PFSK-1 (cell line): ENCODE measurements around the gene ERC2.

ENCODE experiments used
- FOXP2 ChIP-seq: optimal IDR thresholded peaks from 2 replicates; pipeline ENCODE3; 2011; ENCODE audit warnings: borderline replicate concordance, control low read depth, inconsistent platforms; ENCODE audit not compliant: insufficient read depth; ENCODE audit errors: extremely low read length, extremely low read depth
- POLR2AphosphoS5 ChIP-seq: IDR thresholded peaks from 2 replicates; pipeline ENCODE4 v1.6.1; 2012; ENCODE audit warnings: low read depth, mild to moderate bottlenecking, control low read depth, low read length, moderate library complexity
- SIN3A ChIP-seq: IDR thresholded peaks from 2 replicates; pipeline ENCODE4 v1.6.1; 2012; ENCODE audit warnings: mild to moderate bottlenecking, low read length, moderate library complexity, borderline replicate concordance; ENCODE audit not compliant: insufficient read depth
- TAF1 ChIP-seq: IDR thresholded peaks from 2 replicates; pipeline ENCODE4 v1.6.1; 2012; ENCODE audit warnings: low read length, control low read depth, borderline replicate concordance; ENCODE audit not compliant: insufficient read depth
- TF ChIP-seq, protein P1 (sequence below), 2 experiments: IDR thresholded peaks; 2 replicates each; pipeline versions ENCODE4 v1.6.1 to v1.8.0; 2011 to 2012; ENCODE audit warnings: low read depth in 2 of 2, low read length in 2 of 2, control low read depth in 1 of 2, inconsistent platforms in 1 of 2, mild to moderate bottlenecking in 1 of 2, moderate library complexity in 1 of 2; ENCODE audit not compliant: insufficient read depth in 1 of 2

GRCh38 chr3:56122911-56123310, 345.4 kb downstream of the ERC2 start:
- TF ChIP-seq POLR2AphosphoS5 (no peak), SIN3A (no peak), TAF1 (no peak), FOXP2 (no peak)
- TF ChIP-seq, protein P1, sequence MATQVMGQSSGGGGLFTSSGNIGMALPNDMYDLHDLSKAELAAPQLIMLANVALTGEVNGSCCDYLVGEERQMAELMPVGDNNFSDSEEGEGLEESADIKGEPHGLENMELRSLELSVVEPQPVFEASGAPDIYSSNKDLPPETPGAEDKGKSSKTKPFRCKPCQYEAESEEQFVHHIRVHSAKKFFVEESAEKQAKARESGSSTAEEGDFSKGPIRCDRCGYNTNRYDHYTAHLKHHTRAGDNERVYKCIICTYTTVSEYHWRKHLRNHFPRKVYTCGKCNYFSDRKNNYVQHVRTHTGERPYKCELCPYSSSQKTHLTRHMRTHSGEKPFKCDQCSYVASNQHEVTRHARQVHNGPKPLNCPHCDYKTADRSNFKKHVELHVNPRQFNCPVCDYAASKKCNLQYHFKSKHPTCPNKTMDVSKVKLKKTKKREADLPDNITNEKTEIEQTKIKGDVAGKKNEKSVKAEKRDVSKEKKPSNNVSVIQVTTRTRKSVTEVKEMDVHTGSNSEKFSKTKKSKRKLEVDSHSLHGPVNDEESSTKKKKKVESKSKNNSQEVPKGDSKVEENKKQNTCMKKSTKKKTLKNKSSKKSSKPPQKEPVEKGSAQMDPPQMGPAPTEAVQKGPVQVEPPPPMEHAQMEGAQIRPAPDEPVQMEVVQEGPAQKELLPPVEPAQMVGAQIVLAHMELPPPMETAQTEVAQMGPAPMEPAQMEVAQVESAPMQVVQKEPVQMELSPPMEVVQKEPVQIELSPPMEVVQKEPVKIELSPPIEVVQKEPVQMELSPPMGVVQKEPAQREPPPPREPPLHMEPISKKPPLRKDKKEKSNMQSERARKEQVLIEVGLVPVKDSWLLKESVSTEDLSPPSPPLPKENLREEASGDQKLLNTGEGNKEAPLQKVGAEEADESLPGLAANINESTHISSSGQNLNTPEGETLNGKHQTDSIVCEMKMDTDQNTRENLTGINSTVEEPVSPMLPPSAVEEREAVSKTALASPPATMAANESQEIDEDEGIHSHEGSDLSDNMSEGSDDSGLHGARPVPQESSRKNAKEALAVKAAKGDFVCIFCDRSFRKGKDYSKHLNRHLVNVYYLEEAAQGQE (IDR thresholded peaks at IDR 0.05; ENCODE audit: insufficient read depth in 1 of 2, low read depth in 2 of 2, low read length in 2 of 2): no peak
